H1 (cell line): ENCODE measurements around the gene CITED4. TPM values are rescaled to one million over a fixed set of nuclear protein-coding genes. Genes with fewer than 3 reads are reported as not detected.

Experiments used
- BRCA1 ChIP-seq: IDR thresholded peaks from 2 replicates; pipeline ENCODE4 v1.6.1; 2012; ENCODE audit warnings: low read depth, low read length, improper control_type of control experiment
- EP300 ChIP-seq, 2 experiments: IDR thresholded peaks; 1 replicate in 1 of 2; 2 replicates in 1 of 2; pipeline ENCODE4 v1.6.1; 2011 to 2012; ENCODE audit warnings: low read depth in 2 of 2, low read length in 2 of 2, mild to moderate bottlenecking in 2 of 2, borderline replicate concordance in 1 of 2, inconsistent platforms in 1 of 2, moderate library complexity in 1 of 2
- KDM4A ChIP-seq: IDR thresholded peaks from one replicate; pipeline ENCODE4 v1.7.1; 2012; ENCODE audit warnings: low read depth, mild to moderate bottlenecking, moderate library complexity, low read length, inconsistent platforms; ENCODE audit not compliant: severe bottlenecking
- polyA plus RNA-seq, 7 experiments: library from polyadenylated mRNA; depleted of rRNA in 3 of 7; stranded (reverse) in 5 of 7; unstranded in 2 of 7; fragments of >200 nt in 5 of 7; fragments of 200-250 nt in 2 of 7; gene quantifications; 1 replicate in 5 of 7; 2 replicates in 1 of 7; 4 replicates in 1 of 7; pipeline versions ENCODE4 v1.2.1 to v1.2.3, GENCODE V29; 2011 to 2013; ENCODE audit warnings: missing spikeins in 2 of 7, mixed read lengths in 2 of 7
- total RNA-seq: library from RNA; stranded (reverse); fragmentation: NEBNext Ultra II Directional; extraction: Animal tissue kit (Norgen Biotek cat#: 25700); gene quantifications from 2 replicates; pipeline ENCODE4 v1.2.1, GENCODE V29; 2021

CITED4 gene
- total and polyA plus RNA-seq, 2 of the 8 experiments (the other 6 are each of a cell fraction or from before 2014, with no cell fraction given) = 5.4 to 16.3 TPM

DNA sequence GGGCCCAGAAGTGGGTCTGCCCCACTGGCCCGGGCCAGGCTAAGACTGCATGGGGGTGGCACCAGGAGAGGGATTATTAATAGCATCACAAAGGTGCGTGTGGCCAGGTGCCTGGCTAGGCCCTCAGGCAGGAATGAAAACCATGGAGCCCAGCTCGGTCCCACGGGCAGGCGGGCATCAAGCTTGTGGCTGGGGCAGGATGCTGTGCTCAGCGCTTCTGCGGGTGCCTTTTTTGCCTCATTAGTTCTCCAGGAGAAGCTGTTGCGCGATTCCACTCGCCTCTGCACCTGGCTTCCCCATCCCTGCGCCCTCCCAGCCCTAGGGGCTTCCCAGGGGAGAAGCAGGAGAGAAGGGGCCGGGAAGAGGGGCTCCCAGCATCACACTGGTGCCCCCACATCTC is 39.3 kb downstream of the CITED4 start (continued):
- TF ChIP-seq EP300 (IDR thresholded peaks at IDR 0.05; ENCODE audit: borderline replicate concordance in 1 of 2, low read depth in 2 of 2, low read length in 2 of 2) = no peak
- no peak for TF ChIP-seq KDM4A
- TF ChIP-seq BRCA1 = no peak
- TF ChIP-seq, all 59 proteins: peak for 0
